ENCODE data around the gene PAQR5.
"Not testable (repeated sequence)": the region's sequence is repeated elsewhere in the genome, so short reads cannot be mapped to it uniquely, and the experiment has no call there.

Gene PAQR5

DNA sequence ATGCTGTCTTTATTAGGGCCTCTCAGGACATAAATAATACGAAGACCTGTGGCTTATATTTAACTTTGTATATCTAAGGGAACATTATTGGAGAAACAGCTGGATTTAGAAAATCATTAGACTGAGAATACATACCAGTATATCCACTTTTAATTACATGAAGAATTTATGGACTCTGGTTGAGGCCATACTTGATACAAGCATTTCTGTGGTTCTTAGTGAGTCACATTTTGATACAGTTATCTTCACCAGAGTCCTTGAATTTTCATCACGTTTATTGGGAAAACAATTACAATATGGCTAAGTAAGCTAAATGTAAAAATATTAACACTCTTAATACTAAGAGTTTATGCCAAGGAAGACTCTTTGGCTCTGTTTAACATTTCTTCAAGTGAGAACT, 125.3 kb downstream of the PAQR5 start:
- DNase-seq (ENCODE audit: low read depth), result no peak

DNA sequence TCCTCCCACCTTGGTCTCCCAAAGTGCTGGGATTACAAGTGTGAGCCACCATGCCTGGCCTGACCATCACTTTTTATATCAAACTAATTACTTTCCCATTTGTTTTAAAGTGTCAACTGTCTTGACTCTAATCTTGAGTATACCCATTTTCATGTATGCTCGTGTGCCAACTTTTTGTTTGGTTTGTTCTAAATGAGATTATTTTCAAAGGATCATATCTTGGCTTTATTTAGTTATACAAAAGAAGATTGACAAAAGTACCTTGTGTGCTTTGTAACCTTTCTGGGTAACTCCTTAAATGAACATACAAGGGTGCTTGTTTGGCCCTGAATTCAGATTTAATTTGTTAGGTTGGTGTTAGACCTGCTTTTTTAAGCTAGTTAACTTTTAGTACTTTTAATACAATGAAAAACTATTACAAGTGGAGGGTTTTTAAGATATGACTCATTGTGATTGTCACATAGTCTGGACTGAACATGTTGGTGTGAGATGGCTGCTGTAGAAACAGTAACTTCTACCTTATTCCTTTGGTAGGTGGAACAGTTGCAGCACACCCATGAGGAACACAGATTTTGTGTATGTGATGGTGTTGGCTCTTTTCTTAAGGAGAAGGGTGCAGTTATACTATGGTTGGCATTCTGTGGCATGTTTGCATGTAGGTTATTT, 126.2 kb downstream of the PAQR5 start:
- DNase-seq (ENCODE audit: low read depth), result no peak

DNA sequence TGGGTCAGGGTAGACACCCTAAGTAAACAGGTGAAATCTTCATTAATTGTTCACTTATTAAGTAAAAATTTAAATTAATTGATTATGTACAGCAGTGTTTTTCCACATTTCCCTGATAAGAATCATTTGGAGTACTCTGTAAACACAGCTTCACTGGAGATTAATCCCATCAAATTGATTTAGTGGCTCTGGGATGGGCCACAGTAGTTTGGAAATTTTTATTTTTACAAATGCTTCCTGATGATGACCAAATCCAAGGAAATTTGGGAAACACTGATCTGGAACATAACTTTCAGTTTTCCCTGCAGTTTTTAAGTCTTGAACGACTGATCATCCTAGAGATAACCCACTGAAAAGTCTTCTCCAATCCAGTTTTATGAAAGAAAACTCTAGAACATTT, 135.1 kb downstream of the PAQR5 start:
- DNase-seq (ENCODE audit: low read depth), result no peak

DNA sequence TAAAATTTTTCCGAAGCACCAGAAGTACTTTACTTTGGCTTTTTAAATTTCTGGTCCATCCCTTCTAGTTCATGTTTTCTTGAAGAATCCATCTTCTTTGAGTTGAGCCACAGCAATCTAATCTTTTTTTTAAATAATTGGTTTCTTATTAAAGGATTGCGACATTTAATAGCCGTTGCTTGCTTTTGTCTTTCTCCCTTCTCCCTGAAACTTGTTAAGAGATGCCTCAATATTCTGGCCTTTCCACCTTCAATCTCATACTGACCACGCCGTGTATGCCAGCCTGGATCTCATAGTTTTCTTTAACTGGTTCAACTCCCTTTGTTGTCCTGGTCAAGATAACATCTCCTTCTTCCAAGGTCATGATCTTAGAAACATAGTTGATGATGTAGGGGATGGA, 135.5 kb downstream of the PAQR5 start:
- DNase-seq (ENCODE audit: low read depth), result no peak

DNA sequence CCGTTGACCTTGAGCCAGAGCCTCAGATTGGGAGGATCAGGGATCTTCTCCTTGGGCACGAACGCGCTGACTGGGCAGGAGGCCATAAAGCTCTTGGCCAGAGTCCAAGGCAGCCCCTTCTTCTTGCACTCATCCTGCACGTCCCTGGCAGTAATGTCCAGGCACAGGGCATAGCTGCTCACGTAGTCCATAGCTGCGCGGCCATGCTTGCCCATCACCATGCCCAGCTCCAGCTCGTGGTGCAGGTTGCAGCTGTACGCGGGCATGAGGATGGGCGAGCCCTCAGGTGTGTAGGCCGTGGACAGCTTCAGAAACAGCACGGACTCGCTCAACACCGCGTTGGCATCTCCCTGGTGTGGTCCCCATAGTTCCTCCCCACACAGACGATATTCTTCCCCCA, 136.0 kb downstream of the PAQR5 start:
- no peak for DNase-seq (ENCODE audit: low read depth)

DNA sequence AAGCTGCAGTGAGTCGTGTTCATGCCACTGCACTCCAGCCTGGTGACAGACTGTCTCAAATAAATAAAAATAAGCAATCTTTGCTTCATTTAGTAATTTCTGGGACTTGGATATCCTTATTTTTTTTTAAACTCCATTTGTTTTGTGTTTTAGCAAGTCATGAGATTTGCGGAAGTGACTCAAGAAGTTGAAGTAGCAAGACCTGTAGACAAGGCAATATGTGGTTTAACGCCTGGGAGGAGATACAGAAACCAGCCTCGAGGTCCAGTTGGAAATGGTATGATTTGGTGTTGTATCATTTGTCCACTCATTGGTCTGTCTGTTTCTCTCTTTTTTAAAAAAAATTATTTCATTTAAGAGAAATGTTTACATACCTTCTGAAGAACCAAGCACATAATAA, 137.3 kb downstream of the PAQR5 start:
- DNase-seq (ENCODE audit: low read depth), result no peak

DNA sequence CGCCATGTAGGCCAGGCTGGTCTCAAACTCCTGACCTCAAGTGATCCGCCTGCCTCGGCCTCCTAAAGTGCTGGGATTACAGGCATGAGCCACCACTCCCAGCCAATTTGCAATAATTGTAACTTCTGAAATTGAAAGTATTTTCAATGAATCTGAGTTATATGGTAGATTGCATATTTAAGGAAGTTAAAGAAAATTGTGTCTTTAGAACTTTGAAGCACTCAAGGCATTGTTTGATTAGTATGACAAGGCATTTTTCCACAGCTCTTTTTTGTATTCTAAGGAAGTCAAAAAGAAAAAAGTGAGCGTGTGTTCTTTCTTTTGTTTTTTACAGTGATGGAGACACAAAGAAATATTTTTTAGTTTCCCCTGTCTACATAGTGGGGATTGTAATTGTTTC, 138.2 kb downstream of the PAQR5 start:
- DNase-seq (ENCODE audit: low read depth), result no peak

DNA sequence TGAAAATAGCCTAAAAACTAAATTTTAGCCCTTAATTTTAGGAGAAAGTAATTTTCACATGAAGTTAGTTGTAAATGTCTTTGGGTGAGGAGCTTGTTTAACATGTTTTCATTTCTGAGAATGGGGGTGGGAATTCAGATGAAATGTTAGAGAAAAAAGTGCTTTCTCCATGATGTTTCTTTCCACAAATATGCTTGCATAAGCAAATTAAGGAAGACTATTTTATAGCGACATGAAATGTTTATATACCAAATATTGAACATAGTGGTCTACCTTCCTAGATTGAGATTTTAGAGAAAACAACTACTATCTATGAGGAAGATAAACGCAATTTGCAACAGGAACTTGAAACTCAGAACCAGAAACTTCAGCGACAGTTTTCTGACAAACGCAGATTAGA, 140.9 kb downstream of the PAQR5 start:
- no peak for DNase-seq (ENCODE audit: low read depth)

DNA sequence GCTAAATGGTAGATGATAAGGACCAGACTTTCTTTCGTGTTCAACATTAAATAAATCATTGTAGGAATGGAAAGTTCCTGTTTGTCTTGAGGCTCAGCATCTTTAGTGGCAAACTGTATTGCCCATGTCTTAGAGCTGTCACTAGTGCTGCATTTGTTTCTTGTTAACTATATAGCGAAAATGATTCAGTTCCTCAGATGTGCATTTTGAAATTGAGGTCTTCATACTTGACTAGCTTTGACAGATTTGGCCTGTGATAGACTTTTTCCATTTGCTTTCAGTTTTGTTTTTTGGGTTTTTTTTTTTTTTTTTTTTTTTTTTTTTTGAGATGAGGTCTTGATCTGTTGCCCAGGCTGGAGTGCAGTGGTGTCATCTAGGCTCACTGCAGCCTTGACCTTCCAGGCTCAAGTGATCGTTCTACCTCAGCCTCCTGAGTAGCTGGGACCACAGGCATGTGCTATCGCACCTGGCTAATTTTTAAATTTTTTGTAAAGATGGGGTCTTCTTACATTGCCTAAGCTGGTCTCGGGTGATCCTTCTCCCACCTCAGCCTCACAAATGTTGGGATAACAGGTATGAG, 144.4 kb downstream of the PAQR5 start:
- no peak for DNase-seq (ENCODE audit: low read depth)

DNA sequence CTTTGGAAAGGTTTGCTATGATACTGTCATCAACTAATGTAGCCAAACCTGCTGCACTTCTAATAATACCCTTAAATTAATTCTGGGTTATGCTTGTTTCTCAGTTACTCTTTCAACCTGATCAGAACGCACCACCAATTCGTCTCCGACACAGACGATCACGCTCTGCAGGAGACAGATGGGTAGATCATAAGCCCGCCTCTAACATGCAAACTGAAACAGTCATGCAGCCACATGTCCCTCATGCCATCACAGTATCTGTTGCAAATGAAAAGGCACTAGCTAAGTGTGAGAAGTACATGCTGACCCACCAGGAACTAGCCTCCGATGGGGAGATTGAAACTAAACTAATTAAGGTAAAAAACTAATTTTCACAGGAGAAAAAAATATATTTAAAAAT, 146.0 kb downstream of the PAQR5 start:
- DNase-seq (ENCODE audit: low read depth), result no peak

DNA sequence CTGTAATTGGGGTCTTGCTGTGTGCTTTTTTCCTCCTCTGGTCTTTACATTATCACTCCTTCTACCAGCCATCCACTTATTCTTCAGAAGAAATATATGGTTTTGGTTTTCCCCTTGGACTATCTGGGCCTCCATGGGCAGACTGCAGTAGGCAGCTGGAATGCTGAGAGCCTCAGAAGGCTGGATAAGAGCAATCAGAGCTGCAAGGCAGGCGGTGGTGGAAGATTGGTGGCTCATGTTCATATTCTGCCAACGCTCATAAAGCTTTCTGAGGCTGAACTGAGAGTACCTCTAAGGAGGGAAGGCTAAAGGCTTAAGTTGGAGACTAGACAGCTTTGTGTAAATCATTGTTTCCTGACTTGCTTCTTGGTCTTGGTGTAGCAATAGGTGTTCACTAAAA, 148.2 kb downstream of the PAQR5 start:
- DNase-seq (ENCODE audit: low read depth), result no peak

DNA sequence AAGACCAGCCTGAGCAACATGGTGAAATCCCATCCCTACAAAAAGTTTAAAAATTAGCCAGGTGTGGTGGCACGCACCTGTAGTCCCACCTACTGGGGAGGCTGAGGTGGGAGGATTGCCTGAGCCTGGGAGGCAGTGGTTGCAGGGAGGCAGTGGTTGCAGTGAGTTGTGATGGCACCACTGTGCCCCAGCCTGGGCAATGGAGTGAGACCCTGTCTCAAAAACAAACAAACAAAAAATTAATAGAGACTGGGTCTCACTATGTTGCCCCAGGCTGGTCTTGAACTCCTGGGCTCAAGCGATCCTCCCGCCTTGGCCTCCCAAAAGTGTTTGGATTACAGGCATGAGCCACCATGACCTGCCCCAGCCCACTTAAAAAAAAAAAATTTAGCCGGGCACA, 151.5 kb downstream of the PAQR5 start:
- not testable (repeated sequence) for DNase-seq (ENCODE audit: low read depth)

DNA sequence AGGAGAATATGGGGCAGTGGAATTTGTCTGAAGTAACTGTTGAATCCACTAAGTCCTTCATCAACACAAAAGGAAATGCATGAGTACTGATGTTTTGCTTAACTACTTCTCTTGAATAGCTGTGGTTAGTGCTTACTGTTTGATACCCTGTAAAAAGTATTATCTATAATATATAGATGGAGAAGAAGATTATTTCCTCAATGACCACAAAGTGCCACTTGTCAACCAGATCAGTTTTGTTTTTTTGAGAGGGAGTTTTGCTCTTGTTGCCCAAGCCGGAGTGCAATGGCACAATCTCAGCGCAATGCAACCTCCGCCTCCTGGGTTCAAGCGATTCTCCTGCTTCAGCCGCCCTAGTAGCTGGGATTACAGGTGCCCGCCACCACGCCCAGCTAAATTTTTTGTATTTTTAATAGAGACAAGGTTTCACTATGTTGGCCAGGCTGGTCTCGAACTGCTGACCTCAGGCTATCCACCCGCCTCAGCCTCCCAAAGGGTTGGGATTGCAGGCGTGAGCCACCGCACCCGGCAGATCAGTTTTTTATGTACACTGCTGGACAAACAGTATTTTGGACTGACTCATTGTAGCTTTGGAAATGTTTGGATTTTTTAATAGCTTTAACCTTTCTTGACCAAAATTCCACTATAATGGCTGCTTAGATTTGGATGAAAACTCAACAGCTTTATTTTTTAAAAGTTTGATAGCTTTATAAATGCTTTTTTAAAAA, 152.4 kb downstream of the PAQR5 start:
- no peak for DNase-seq (ENCODE audit: low read depth)

DNA sequence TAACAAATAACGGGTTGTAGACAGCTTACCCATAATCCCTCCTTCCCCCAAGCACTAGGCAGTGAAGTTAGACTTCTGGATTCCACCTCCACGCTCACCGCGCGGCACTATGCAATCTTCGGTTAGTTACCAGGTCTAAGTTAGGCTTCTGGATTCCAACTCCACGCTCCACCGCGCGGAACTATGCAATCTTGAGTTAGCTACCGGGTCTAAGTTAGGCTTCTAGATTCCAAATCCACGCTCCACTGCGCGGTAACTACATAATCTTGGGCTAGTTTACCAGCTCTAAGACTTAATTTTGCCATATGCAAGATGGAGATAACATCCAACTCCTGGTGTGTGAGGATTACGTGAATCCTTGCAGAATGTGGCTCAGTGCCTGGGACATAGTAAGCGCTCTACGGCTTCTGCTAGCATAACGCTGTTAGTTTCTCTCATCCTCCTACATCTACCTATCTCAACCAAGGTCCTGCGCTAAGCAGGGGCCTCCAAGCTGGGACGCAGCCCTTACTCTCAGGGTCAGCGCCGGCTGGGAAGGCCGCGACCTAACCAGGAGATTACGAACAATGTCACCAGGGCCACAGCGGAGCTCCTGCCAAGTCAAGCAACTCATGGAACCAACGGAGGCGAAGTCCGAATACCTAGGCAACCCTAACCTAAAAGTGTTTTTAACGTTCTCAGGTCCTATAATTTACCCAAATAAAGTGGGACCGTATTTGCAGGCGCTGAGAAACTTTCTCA, 153.4 kb downstream of the PAQR5 start:
- DNase-seq (ENCODE audit: low read depth), result no peak

DNA sequence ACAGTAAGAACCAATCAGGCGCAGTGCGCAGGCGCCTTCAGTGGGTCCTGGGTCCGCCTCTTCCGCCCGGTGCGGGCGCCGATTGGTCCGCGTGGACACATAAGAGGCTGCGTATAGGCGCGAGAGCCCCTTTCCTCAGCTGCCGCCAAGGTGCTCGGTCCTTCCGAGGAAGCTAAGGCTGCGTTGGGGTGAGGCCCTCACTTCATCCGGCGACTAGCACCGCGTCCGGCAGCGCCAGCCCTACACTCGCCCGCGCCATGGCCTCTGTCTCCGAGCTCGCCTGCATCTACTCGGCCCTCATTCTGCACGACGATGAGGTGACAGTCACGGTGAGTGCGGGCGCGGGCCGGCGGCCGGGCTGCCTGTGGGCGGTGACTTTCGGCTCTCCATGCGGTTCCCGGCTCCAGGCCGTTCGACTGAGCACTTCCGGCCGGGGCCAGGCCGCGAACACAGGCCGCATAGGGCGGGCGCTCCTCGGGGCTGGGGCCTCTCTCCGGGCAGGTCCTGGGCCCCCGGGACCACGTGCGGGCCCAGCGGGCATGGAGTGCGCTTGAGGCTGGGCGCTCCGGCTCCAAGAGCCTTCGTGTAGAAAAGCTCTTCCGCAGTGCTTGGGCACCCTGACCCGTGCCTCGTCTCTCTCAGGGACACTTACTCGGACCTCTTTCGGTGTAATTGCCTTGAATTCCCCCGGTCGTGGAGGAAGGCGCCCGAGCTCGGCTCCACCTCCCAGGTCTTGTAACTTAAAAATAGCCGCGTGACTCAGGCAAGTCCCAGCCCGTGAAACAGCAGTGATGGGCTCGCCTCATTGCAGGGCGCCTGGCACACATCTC, 154.2 kb downstream of the PAQR5 start, which contains the start of gene RPLP1:
TSS of gene RPLP1 (plus strand) at position 127 of the 830 bp plus-strand sequence. CDS start at position 258, 131 bp downstream.
- DNase-seq (ENCODE audit: low read depth), result peak; percentile 93

DNA sequence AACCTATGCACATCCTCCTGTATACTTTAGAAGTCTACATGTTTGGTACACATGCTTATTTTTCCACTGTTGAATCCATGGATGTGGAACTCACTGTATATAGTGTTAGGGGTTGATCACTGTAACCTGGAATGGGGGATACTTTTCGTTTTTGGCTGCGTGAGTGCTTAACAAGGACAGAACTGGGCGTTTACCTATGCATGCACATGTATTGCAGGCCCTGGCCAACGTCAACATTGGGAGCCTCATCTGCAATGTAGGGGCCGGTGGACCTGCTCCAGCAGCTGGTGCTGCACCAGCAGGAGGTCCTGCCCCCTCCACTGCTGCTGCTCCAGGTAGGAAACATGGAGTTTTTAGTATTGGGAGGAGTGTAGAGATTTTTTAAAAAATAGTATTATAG, 156.2 kb downstream of the PAQR5 start:
- no peak for DNase-seq (ENCODE audit: low read depth)

DNA sequence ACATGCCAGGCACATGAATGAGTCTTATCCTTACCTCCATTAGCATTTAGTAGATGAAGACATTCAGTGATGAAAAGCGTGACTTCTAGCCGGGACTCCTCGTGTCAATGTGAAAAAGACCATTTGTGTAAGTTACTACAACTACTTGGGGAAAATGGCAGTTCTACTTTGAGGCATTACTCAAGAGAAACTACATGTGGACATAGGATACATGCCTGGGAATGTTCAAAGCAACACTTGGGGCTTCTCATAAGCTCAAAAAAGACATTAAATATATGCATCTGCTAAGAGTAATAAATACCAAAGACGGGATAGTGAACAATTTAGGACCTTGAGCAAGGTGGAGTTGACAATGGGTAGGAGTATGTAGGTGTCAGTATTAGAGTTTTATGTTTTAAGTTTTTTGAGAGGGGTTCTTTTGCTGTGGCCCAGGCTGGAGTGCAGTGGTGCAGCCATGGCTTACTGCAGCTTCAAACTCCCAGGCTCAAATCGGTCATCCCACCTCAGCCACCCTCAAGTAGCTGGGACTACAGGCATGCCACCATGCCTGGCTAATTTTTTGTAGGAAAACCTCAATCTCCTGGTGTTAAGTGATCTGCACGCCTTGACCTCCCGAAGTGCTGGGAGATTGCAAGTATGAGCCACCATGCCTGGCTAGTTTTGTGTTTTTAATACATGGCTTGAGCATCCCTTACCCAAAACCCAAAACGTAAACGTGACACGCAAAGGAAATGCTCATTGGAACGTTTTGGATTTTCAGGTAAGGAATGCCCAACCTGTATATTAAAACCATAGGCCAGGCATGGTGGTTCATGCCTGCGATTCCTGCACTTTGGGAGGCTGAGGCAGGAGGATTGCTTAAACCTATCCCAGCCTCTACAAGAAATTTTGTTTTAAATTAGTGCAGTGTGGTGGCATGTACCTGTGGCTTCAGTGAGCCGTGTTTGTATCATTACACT, 157.8 kb downstream of the PAQR5 start:
- DNase-seq (ENCODE audit: low read depth), result no peak

Data from stimulated activated CD4-positive, alpha-beta T cell treated with anti-CD3 and anti-CD28 coated beads, Interleukin-2, amount 100 ng/mL, for 4 hours (primary cell).